ENCODE results near the gene ZMYND8.
"Not testable (repeated sequence)": the region's sequence is repeated elsewhere in the genome, so short reads cannot be mapped to it uniquely, and the experiment has no call there.

DNA sequence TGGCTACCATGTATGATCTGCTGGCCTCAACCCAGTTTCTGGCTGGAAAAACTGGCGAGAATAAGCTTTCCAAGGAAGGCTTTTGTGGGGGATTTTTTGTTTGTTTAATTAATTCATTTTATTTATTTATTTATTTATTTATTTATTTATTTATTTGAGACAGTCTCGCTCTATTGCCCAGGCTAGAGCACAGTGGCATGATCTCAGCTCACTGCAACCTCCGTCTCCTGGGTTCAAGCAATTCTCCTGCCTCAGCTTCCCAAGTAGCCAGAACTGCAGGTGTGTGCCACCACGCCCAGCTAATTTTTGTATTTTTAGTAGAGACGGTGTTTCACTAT is 79.0 kb downstream of the ZMYND8 start:
- TF ChIP-seq ZFX (IDR thresholded peaks at IDR 0.05; ENCODE audit: borderline replicate concordance) = not testable (repeated sequence)
- TF ChIP-seq, protein P1, sequence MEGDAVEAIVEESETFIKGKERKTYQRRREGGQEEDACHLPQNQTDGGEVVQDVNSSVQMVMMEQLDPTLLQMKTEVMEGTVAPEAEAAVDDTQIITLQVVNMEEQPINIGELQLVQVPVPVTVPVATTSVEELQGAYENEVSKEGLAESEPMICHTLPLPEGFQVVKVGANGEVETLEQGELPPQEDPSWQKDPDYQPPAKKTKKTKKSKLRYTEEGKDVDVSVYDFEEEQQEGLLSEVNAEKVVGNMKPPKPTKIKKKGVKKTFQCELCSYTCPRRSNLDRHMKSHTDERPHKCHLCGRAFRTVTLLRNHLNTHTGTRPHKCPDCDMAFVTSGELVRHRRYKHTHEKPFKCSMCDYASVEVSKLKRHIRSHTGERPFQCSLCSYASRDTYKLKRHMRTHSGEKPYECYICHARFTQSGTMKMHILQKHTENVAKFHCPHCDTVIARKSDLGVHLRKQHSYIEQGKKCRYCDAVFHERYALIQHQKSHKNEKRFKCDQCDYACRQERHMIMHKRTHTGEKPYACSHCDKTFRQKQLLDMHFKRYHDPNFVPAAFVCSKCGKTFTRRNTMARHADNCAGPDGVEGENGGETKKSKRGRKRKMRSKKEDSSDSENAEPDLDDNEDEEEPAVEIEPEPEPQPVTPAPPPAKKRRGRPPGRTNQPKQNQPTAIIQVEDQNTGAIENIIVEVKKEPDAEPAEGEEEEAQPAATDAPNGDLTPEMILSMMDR (IDR thresholded peaks at IDR 0.05) = not testable (repeated sequence)
